ENCODE results near the gene HK2.

HK2 gene

DNA sequence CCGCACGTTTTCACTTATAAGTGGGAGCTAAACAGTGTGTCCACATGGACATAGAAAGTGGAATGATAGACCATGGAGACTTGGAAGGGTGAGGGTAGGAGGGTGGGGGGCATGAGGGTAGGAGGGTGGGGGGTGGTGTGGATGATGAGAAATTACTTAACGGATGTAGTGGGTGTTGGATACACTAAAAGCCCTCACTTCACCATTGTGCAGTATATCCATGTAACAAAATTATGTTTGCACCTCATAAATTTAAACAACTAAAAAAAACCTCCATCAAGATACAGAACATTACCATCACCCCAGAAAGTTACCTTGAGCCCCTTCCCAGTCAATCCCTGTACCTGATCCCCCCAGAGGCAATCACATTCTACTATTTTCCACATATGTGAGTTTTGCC, 26.2 kb downstream of the HK2 start:
- DNase-seq = no peak

DNA sequence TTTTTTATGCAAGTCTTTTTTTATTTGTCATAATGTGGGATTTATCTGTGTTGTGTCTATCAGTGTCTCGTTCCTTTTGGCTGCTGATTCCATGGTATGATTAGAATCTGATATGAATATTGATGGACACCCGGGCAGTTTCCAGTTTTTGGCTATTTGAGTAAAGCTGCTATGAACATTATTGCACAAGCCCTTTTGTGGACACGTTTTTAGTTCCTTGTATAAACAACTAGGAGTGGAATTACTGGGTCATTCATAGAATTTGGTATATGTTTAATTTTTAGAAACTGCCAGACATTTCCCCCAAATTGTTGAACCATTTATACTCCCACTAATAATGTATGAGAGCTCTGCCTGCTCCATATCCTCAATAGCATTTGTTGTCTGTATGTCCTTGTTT, 26.6 kb downstream of the HK2 start:
- DNase-seq = no peak

DNA sequence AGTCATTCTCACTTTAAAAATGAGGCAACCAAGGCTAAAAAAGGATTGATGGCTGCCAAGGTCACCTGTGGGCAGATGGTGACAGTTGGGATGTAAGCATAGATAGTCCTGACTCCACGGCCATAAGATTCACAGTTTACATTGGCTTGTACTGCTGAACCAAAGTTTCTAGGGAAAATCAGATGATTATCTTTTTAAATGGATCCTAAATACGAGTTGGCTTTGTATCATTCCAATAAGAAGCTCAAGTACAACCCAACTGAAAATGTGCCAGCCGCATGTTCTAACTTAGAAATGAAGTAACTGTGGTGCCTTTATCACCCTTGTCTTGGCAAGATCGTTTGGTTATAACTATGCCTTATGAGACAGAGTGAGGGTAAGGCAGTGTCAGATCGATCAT, 27.6 kb downstream of the HK2 start:
- DNase-seq = no peak

DNA sequence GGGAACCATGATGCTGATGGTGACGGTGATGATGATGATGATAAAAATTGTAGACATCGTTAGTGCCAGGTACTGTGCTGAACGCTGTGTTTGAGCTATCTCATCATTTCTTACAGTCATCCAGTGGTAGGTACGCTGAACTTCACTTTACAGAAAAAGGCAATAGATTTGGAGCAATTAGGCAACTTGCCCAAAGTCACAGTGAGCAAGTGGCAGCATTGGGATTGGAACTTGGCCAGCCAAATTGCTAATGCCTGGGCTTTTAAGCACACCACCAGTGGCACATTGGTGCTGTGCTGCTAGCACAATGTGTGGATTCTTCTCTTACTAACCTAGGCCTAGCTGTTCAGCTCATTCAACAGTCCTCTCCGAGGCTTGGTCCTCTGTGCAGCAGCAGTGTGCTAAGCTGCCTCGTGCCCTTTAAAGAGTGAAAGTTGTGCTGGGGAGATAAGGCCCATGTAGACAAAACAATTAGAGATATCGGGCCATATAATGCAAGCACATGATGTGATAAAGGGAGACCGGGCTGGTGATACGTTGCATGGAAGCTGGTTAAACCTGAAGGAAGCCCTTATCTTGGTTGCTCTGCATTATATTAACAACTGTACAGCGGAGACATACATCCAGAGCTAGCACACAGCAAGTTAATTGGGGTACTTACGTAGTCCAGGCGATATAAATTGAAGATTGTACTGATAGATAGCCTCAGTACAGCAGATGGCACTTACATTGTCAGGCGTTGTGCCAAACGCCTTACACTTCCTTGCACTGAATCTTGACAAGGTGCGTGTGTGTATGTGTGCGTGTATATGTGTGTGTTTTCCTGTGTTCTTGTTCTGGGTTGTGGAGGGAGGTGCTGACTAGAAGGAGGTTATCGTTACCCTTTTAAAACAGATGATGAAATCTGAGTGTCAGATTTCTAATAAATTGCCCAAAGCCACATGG, 28.4 kb downstream of the HK2 start:
- no peak for DNase-seq

DNA sequence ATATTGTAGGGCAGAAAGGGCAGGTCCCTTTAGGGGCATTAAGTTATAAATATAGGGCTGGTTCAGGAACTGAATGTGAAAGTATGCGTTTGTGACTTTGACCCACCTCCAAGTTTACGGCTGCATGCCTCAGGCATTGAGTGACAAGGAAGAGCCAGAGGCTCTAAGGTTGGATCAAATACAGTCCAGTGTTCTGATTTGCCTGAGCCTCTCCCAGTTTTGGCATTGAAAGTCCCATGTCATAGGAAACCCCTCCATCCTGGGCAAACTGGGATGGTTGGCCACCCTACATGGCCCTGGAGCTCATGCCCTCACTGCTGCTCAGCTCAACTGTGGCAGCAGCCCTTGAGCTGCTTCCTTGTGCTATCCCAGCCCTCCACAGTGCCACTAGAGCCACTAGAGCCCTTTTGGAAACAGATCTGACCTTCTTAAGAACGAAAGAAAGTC, 29.9 kb downstream of the HK2 start:
- DNase-seq = no peak

DNA sequence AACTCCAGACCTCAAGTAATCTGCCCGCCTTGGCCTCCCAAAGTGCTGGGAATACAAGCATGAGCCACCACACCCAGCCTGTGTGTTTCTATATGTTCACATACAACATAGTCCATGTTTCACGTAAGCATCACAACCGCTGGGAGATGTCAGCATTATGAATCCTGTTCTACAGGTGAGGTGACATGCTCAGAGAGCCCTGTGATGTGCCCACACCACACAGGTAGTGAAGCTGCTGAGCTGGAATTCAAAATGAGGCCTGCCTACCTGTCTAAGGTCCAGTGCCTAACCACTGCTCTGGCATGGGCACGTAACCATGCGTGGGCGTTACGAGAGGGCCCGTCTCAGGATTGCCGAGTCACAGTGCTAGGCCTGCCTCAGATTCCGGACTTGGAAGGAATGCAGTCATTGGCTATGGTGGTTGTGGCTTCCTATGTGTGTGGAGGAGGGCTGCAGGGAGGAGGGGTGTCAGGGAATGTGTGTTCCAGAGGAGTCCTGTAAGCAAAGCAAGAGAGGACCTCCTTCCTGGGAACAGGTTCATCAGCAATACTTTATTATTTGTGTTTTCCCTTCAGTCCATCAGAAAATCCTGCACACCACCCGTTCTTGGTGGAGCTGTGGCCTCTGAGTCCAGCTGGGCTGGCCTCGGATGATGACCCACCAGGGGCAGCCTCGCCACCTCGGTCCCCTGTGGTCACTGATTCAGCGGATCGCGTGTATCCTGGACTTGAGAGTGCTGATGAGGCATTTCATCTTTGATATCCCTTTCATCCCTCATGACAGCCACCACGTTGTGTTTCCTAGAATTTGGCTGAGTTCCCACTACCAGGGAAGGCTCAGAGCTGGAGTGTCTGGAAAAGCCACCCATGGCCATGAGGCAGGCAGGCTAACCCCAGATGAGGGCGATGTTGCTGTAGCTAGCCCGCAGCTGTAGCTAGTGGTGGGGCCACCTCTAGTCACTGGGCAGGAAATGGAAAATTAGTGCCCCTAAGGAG, 31.1 kb downstream of the HK2 start:
- peak; percentile 91 for DNase-seq

DNA sequence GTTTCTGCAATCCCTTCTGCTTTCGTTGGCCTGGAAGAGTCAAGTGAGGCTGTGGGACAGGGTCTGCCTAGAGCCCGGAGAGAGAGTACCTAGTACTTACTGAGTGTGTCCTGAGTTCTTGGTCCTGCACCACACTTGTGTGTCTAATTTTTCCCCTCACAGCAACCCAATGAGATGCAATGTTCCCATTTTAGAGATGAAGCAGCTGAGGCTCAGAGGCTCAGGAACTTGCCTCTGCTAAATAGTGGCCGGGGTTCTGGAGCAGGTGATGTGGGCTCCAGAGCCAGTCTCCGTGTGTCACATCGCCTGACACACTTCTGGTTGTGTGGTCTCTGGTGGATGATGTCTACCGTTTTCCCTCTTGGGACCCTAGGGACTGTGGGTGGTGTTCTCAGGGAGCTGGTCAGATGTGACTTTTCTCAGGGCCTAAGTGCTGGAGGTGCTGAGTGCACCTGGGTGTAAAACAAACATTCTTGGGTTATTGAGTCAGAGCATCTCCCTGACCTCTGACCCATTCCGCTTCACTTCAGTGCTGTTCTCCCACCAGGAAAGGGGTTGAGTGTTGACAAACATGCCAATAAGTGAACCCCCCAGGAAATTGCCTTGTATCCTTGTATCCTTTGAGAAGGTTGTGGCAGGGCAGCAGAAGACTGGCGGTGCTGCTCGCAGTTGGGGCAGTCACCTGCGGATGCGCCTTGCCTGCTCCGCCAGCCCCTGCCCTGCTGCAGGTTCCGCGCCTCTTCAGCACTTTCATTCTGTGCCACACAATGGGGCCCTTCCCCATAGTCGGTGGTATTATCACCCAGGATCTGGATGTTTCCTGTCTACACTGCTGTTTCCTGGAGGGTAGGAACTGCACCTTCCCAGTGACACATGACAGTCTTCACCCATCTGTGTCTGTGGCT, 32.1 kb downstream of the HK2 start:
- DNase-seq = peak; percentile 92

DNA sequence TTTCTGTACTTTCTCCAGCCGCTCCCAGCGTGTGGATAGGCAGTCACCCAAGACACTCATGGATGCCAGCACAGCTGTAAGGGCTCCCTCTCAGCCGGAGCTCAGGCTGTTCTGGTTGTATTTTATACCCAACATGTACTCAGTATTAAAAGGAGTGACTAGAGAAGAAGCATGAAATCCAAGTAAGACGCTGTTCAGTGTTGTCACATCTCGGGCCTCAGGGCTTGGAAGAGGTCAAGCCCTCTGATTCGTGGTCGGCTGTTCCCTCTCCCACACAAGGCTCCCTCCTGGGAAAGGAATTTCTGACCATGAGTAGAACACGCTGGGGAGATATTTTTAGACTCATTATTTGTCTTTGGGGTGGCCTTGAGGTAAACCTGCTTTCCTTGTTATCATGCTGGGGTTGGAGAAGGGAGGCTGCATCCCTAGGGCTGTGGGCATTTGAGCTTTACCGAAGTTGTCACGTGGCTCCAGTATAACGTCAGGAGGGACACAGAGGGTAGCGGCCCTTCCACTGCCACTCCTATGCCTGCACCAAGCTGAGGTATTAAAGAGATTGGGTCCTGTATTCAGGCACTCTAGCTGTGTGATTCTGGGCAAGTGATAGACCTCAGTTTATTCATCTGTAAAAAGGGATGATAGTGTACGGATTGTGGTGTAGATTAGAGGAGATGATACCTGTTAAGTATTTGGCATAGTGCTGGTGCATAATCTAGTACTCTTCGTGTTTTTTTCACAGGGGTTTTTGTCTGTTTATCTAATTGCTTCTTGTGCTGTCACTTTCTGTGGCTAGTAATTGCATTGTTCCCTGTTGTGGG, 34.1 kb downstream of the HK2 start:
- peak; percentile 91 for DNase-seq

DNA sequence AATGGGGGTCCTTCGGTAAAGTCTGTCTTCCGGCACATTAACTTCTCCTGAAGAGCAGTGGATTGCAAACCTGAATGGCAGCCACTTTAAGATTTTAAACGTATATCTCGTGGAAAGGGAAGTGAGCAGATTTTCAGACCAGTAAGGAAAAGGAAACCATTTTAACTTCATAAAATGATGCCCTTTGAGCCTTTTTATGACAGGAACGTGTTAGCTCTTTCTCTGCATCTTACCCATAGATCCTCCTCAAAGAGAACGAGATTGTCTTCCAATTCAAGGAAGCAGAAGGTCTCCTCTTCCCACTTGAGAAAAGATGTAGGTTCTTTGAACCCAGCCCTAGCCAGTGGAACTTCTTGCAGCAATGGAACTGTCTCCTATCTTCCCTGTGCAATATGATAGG, 35.6 kb downstream of the HK2 start:
- no peak for DNase-seq

DNA sequence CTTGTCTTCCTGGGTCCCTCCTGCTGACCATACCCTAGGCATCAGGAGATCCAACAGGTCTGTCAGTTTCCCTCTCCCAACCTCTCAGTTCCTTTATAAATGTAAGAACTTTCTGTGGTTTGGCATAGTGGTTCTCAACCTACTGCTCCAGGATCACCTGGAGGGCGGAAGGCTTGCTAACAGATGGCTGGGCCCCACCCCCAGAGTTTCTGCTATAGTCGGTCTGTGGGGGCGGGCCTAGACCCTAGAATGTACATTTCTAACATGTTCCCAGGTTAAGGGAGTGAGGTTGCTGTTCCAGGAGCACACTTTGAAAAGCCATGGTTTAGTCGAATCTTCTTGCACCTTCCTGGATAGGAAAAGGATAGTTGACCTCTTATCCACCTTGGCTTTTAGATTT, 37.0 kb downstream of the HK2 start:
- DNase-seq = no peak

DNA sequence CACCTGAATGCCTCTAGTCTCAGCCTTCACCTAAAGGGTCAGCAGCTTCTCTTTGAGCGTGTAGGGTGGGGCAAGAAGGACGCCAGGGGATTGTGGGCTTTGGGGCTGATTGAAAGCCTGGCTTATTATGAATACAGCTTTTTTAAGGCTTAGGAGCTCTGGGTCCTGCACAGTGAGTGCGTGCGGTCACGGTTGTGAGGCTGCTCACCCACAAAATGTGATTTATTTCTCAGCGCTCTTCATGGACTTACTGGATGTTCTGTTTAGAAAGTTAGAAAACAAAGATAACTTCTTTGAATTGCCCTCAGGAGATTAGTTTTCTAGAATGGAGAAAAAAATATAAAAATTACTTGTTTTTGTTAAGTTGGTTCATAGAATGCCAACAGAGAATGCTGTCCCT, 37.5 kb downstream of the HK2 start:
- DNase-seq = no peak

DNA sequence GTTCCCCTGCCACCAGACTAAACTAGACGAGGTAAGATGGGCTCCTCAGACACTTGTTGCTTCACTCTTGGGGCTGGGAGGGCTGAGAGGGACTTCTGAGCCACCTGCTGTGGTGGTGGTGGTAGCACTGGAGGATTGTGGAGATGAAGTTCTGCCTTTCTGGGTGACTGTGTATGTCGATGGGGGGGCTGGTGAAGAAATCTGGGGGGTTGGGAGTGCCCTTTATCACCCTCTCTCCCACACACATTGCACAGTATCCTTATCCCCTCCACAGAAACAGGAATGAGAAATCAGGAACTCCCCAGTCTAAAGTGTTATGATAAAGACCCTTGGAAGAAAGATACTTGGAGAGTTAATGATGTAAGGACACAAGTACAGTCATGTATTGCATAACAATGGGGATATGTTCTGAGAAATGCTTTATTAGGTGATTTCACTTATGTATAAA, 38.5 kb downstream of the HK2 start:
- DNase-seq = no peak

DNA sequence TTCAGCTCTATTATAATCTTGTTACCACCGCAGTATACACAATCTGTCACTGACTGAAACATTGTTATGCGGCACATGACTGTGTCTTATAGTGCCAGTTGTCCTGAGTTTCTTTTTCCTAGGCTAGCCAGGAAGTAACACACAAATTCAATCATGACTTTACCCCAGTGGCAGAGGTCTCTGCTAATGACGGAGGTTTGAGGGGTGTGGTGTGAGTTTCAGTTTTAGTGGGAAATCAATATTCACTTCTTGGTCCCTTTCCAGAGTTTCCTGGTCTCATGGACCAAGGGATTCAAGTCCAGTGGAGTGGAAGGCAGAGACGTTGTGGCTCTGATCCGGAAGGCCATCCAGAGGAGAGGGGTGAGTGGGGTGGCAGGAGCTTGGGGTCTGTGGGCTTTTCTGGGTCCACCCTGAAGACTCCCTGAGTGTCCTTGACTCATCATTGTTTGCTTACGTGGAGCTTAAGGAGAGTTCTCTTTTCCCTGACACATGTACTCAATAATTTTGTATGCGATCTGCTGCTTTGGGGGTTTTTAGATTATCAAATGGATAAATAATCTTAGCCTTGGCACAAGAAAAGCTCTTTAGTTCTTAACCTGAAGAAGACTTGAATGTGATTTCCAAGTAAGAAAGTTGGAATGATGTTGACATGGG, 39.2 kb downstream of the HK2 start:
- no peak for DNase-seq

DNA sequence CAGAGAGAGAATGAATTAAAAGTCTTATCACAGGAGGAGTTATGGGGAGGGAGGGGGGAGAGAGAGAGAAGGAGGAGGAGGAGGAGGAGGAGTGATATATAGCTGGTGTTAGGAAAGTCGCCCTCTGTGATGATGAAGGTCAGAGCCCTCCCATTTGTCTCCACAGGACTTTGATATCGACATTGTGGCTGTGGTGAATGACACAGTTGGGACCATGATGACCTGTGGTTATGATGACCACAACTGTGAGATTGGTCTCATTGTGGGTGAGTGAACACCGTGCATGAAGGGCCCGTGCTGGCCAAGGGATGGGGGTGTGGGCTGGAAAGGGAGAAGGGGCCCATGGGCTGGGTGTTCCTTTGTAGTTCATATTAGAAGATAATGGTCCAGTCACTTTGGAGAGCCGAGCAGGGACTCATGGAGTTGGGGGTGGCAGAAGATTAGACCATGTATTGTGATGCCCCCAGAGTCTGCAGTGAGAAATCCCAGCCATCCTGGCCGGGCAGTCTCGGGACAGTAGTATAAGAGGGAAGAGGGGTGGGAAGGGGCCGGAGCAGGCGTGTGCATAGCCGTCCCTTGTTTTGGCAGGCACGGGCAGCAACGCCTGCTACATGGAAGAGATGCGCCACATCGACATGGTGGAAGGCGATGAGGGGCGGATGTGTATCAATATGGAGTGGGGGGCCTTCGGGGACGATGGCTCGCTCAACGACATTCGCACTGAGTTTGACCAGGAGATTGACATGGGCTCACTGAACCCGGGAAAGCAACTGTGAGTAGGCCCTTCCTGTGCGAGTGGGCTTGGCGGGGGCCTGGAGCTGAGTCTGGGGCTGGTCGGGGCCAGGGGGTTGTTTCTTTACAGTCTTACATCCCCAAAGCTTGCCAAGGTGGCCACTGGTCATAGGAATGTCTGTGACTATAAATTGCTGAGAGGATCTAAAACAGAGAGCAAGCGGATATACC, 40.0 kb downstream of the HK2 start:
- no peak for DNase-seq

DNA sequence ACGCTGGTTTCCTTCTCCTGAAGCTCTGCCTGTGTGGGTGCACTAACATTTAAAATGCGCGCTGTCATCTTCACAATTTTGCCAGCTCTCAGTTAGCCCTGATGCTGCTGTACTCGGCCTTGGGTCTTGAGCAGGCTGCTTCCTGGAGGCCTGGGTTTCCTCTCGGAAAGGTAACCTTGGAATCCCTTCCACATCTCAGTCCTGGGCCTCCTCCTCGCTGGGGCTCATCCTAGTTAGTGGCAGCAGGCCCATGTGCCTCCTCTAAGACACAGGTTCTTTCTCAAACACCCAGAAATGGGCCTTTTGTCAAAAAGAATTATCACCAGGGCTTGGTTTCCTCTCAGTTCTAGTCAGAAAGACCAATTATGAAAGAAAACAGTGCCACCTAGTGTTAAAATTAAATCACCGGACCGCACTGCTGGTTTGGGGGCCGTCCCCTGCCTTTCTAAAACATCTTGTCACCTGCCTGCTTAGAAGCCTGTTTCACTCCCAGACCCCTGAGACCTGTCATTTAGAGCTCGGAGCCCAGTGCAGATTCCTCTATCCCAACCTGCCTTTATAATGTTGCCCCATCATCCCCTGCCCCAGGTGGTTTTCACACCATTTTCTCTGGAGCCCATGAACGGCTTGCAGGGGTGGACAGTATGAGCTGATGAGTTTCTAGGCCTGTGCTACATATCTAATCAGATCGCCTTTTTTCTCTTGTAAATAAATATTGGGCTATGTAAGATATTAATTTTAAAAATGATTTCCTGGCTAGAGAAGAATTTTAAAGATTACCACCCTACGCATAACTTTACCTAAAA, 42.4 kb downstream of the HK2 start:
- peak; percentile 47 for DNase-seq

DNA sequence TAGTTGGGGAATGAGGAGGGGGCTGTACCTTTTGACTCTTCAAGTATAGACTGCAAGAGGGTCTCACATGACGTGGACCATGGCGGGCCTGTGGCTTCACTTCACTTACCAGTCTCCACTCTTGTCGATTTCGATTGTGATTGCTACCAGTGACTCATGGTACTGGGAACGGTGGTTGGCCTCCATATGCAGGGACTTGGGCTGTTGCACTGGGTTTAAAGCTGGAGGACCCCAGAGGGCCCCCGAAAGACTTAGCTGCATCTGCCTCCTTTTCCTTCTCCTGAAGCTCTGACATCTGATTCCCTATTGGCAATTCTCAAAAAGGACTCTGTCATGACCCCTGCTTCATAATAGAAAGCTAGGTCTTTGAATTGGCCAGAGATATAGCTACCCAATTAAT, 43.4 kb downstream of the HK2 start:
- no peak for DNase-seq

DNA sequence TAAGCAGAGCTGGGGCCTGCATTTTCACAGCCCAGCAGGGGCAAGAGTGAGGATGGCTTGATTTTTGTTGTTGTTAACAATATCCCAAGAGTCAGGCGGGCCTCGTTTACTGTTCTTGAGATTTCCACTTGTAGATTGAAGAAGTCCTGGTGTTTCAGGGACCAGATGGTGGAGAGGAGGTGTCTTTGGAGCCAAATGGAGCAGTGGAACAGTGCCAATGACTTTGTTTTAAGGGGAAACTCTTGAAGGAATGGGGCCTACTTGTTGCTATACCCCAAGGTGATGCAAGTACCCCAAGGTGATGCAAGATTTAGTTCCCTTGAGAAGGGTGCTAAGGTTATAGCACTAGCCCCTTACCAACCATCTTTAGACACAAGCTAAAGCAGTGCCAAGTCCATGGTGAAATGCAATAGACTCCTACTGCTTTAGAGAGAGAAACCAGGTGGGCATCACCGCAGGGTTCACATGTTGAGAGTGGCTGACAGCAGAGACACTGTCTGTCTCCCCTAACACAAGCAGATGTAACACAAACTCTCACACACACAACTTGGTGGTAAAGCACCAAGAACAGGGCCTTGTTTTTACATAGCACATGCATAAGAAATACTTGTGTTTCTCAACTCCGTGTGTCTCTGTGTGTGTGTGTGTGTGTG, 44.0 kb downstream of the HK2 start:
- DNase-seq = no peak

DNA sequence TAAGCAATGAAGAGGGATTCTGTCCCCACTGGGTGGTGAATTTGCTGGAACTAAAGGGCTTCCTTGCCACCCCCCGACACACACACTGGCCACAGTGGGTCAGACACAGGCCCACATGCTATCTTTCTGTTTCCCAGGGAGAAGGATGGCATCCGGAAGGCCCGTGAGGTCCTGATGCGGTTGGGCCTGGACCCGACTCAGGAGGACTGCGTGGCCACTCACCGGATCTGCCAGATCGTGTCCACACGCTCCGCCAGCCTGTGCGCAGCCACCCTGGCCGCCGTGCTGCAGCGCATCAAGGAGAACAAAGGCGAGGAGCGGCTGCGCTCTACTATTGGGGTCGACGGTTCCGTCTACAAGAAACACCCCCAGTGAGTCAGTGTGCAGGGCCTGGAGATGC, 44.6 kb downstream of the HK2 start:
- no peak for DNase-seq
